CD4-positive, alpha-beta T cell (primary cell): ENCODE measurements around the gene CRTAC1. TPM values are rescaled to one million over a fixed set of nuclear protein-coding genes. Genes with fewer than 3 reads are reported as not detected.

Source experiments
- ATAC-seq: fragments of 200-7000 bp; cut with Tn5 transposase; one replicate; pipeline ENCODE4 v1.10.0; 2022; ENCODE audit warnings: mild to moderate bottlenecking; ENCODE audit not compliant: poor library complexity
- CTCF ChIA-PET: fragments of 350-600 bp; sonication (Branson Sonifier 250); formaldehyde crosslinking; loops from one replicate; lab custom pipeline; 2021; ENCODE audit warnings: antibody characterized with exemption, inconsistent platforms; lab: Charles Lee
- POLR2A ChIA-PET: fragments of 350-600 bp; sonication (Branson Sonifier 250); formaldehyde crosslinking; loops from one replicate; lab custom pipeline; 2021; ENCODE audit warnings: antibody characterized with exemption, inconsistent platforms; lab: Charles Lee
- DNase-seq, 14 experiments: peaks; one replicate each; pipeline ENCODE4 v3.0.0-alpha.2; 2013 to 2020; ENCODE audit warnings: mixed read lengths in 2 of 14
- H3K27ac ChIP-seq, 2 donors: one replicate each; pipeline versions ENCODE4 v1.5.1 to v1.7.0; 2013; ENCODE audit warnings: low read length in 2 of 2, low read depth in 1 of 2, mild to moderate bottlenecking in 1 of 2
- H3K27me3 ChIP-seq, 2 experiments: 1 replicate in 1 of 2; 2 replicates in 1 of 2; pipeline versions ENCODE4 v1.6.1 to v1.7.0; 2013; ENCODE audit warnings: low read length in 2 of 2, control low read depth in 1 of 2, mild to moderate bottlenecking in 1 of 2, moderate library complexity in 1 of 2; ENCODE audit not compliant: insufficient read depth in 2 of 2, control insufficient read depth in 1 of 2
- H3K36me3 ChIP-seq: one replicate; pipeline ENCODE4 v1.6.1; 2013; ENCODE audit warnings: low read length, control low read depth; ENCODE audit not compliant: insufficient read depth
- H3K4me1 ChIP-seq: one replicate; pipeline ENCODE4 v1.6.1; 2013; ENCODE audit warnings: low read length, control low read depth; ENCODE audit not compliant: insufficient read depth
- H3K4me3 ChIP-seq: one replicate; pipeline ENCODE4 v1.5.1; 2013; ENCODE audit warnings: mild to moderate bottlenecking, low read length, moderate library complexity
- H3K9me3 ChIP-seq, 2 experiments: 1 replicate in 1 of 2; 2 replicates in 1 of 2; pipeline versions ENCODE4 v1.6.1 to v1.7.0; 2013; ENCODE audit warnings: low read length in 2 of 2, mild to moderate bottlenecking in 2 of 2, control low read depth in 1 of 2, moderate library complexity in 1 of 2; ENCODE audit not compliant: control insufficient read depth in 1 of 2, insufficient read depth in 1 of 2
- H3K27ac Mint-ChIP-seq: one replicate; pipeline ENCODE4 v1.8.0; 2020; ENCODE audit warnings: mixed read lengths
- H3K27me3 Mint-ChIP-seq: one replicate; pipeline ENCODE4 v1.8.0; 2021; ENCODE audit warnings: mixed read lengths
- H3K36me3 Mint-ChIP-seq: one replicate; pipeline ENCODE4 v1.8.0; 2021; ENCODE audit warnings: low read depth, mixed read lengths
- H3K4me1 Mint-ChIP-seq: one replicate; pipeline ENCODE4 v1.8.0; 2021; ENCODE audit warnings: low read depth, mixed read lengths
- H3K4me3 Mint-ChIP-seq: one replicate; pipeline ENCODE4 v1.8.0; 2020; ENCODE audit warnings: mild to moderate bottlenecking, mixed read lengths
- H3K9me3 Mint-ChIP-seq: one replicate; pipeline ENCODE4 v1.8.0; 2020; ENCODE audit warnings: mixed read lengths
- CTCF ChIP-seq: fragments of 200-600 bp; IDR thresholded peaks from one replicate; pipeline ENCODE4 v1.8.0; 2022; ENCODE audit warnings: antibody characterized with exemption, mild to moderate bottlenecking
- intact Hi-C, 2 experiments: fragments of 100-400 bp; cut with DNase I in 1 of 2; cut with micrococcal nuclease in 1 of 2; formaldehyde crosslinking; loops; one replicate each; pipeline versions ENCODE4 v1.15.1 to v1.9.0; 2023 to 2025; cut with DNase I, micrococcal nuclease
- total RNA-seq, 174 experiments: library from RNA in 2 of 174; stranded (reverse) in 2 of 174; gene quantifications; one replicate each; pipeline ENCODE4 v1.2.3 and lab custom pipeline; 2021 to 2026

Gene CRTAC1
- total RNA-seq, 2 experiments from 2014 or later: not detected

- no peaks in the 10 kb centered on the region for H3K9me3 Mint-ChIP-seq
- no peak overlapping the region for H3K4me3 ChIP-seq
- ATAC-seq (no peak), DNase-seq (no peak)
- H3K36me3 ChIP-seq: no peaks in the 10 kb centered on the region
- peaks cover 42% of the 10 kb centered on the region for H3K27me3 Mint-ChIP-seq
- ChIA-PET CTCF (no interaction called here), POLR2A (no interaction called here)
- H3K4me1 Mint-ChIP-seq: no peaks in the 10 kb centered on the region
- no peak for TF ChIP-seq CTCF
- H3K4me1 ChIP-seq: no peaks in the 10 kb centered on the region
- H3K27ac ChIP-seq: no peak overlapping the region
- no peaks in the 10 kb centered on the region for H3K36me3 Mint-ChIP-seq
- H3K27me3 ChIP-seq: peaks cover 6 to 15% of the 10 kb centered on the region in 2 experiments
- H3K9me3 ChIP-seq: no peaks in the 10 kb centered on the region
- H3K27ac Mint-ChIP-seq: no peak overlapping the region
- intact Hi-C loops: no loop called here
- H3K4me3 Mint-ChIP-seq: no peak overlapping the region
These were observed 105.0 kb downstream of the CRTAC1 start for GRCh38 chr10:97925308-97925938.

GRCh38 chr10:97924678-97925077, 105.7 kb downstream of the CRTAC1 start:
- Mint-ChIP-seq H3K4me1 (no peaks in the 10 kb centered on the region), H3K9me3 (no peaks in the 10 kb centered on the region), H3K27me3 (peaks cover 42% of the 10 kb centered on the region), H3K27ac (no peak overlapping the region), H3K4me3 (no peak overlapping the region), H3K36me3 (no peaks in the 10 kb centered on the region)
- no peak for TF ChIP-seq CTCF
- intact Hi-C loops: no loop called here
- POLR2A ChIA-PET: no interaction called here
- H3K36me3 ChIP-seq: no peaks in the 10 kb centered on the region
- ATAC-seq (no peak), DNase-seq (no peak)
- CTCF ChIA-PET: no interaction called here
- H3K27me3 ChIP-seq: peaks cover 6 to 15% of the 10 kb centered on the region in 2 experiments
- no peak overlapping the region for H3K4me3 ChIP-seq
- H3K4me1 ChIP-seq: no peaks in the 10 kb centered on the region
- H3K9me3 ChIP-seq: no peaks in the 10 kb centered on the region
- H3K27ac ChIP-seq: no peak overlapping the region

GRCh38 chr10:97923476-97923875, 106.9 kb downstream of the CRTAC1 start:
- no peak for DNase-seq
- no peak overlapping the region for H3K27ac ChIP-seq
- no peak for TF ChIP-seq CTCF
- Mint-ChIP-seq H3K4me3 (no peak overlapping the region), H3K27me3 (peaks cover 33% of the 10 kb centered on the region), H3K9me3 (no peaks in the 10 kb centered on the region), H3K27ac (no peak overlapping the region), H3K4me1 (peaks cover 4% of the 10 kb centered on the region), H3K36me3 (no peaks in the 10 kb centered on the region)
- intact Hi-C loops: no loop called here
- peaks cover 6 to 15% of the 10 kb centered on the region in 2 experiments for H3K27me3 ChIP-seq
- no peaks in the 10 kb centered on the region for H3K9me3 ChIP-seq
- H3K4me3 ChIP-seq: no peak overlapping the region
- no peaks in the 10 kb centered on the region for H3K36me3 ChIP-seq
- no peaks in the 10 kb centered on the region for H3K4me1 ChIP-seq
- CTCF ChIA-PET: no interaction called here
- POLR2A ChIA-PET: no interaction called here
- no peak for ATAC-seq
